ENCODE data around the gene NSUN3. TPM values are rescaled to one million over a fixed set of nuclear protein-coding genes. Genes with fewer than 3 reads are reported as not detected.

The NSUN3 gene
- total RNA-seq, 2 donors from 2014 or later = 20.4 to 22.3 TPM

GRCh38 chr3:94118390-94118789 lies 55.5 kb downstream of the NSUN3 start:
- H3K4me1 Mint-ChIP-seq (ENCODE audit: low read depth in 2 of 2) = peaks cover 7 to 11% of the 10 kb centered on the region in 2 donors
- no peak overlapping the region for H3K4me3 Mint-ChIP-seq
- DNase-seq (ENCODE audit: low spot score) = no peak
- no peaks in the 10 kb centered on the region for H3K27me3 Mint-ChIP-seq
- H3K36me3 Mint-ChIP-seq = no peaks in the 10 kb centered on the region
- no peaks in the 10 kb centered on the region for H3K9me3 Mint-ChIP-seq
- no peak for ATAC-seq
- H3K27ac Mint-ChIP-seq = no peak overlapping the region

- ATAC-seq (no peak), DNase-seq (ENCODE audit: low spot score) (no peak)
- Mint-ChIP-seq H3K36me3 (no peaks in the 10 kb centered on the region), H3K4me1 (ENCODE audit: low read depth in 2 of 2) (peaks cover 10 to 11% of the 10 kb centered on the region in 2 donors), H3K27me3 (no peaks in the 10 kb centered on the region), H3K27ac (no peak overlapping the region), H3K4me3 (no peak overlapping the region), H3K9me3 (no peaks in the 10 kb centered on the region)
Observed at GRCh38 chr3:94121161-94121560, 58.3 kb downstream of the NSUN3 start.

- H3K9me3 Mint-ChIP-seq = no peaks in the 10 kb centered on the region
- DNase-seq (ENCODE audit: low spot score) = no peak
- H3K27me3 Mint-ChIP-seq = no peaks in the 10 kb centered on the region
- ATAC-seq = no peak
- no peak overlapping the region for H3K27ac Mint-ChIP-seq
- H3K4me3 Mint-ChIP-seq = no peak overlapping the region
- peaks cover 7% of the 10 kb centered on the region for H3K36me3 Mint-ChIP-seq
- peaks cover 3 to 11% of the 10 kb centered on the region in 2 donors for H3K4me1 Mint-ChIP-seq (ENCODE audit: low read depth in 2 of 2)
Observed at GRCh38 chr3:94127115-94127514, 64.3 kb downstream of the NSUN3 start.

- H3K27me3 Mint-ChIP-seq = no peaks in the 10 kb centered on the region
- no peaks in the 10 kb centered on the region for H3K9me3 Mint-ChIP-seq
- H3K27ac Mint-ChIP-seq = no peak overlapping the region
- H3K36me3 Mint-ChIP-seq = peaks cover 7% of the 10 kb centered on the region
- no peaks in the 10 kb centered on the region for H3K4me1 Mint-ChIP-seq (ENCODE audit: low read depth in 2 of 2)
- no peak overlapping the region for H3K4me3 Mint-ChIP-seq
- no peak for ATAC-seq
- DNase-seq (ENCODE audit: low spot score) = no peak
Observed at GRCh38 chr3:94130690-94131089, 67.8 kb downstream of the NSUN3 start.

- Mint-ChIP-seq H3K27ac (no peak overlapping the region), H3K4me1 (ENCODE audit: low read depth in 2 of 2) (no peaks in the 10 kb centered on the region), H3K9me3 (no peaks in the 10 kb centered on the region), H3K36me3 (no peaks in the 10 kb centered on the region), H3K27me3 (no peaks in the 10 kb centered on the region), H3K4me3 (no peak overlapping the region)
- ATAC-seq (no peak), DNase-seq (ENCODE audit: low spot score) (no peak)
Observed at GRCh38 chr3:94132777-94133176, 69.9 kb downstream of the NSUN3 start.

GRCh38 chr3:94136133-94136532 lies 73.3 kb downstream of the NSUN3 start:
- H3K27ac Mint-ChIP-seq = no peak overlapping the region

GRCh38 chr3:94137377-94137776 lies 74.5 kb downstream of the NSUN3 start:
- no peak overlapping the region for H3K4me3 Mint-ChIP-seq
- no peak for DNase-seq (ENCODE audit: low spot score)
- no peaks in the 10 kb centered on the region for H3K36me3 Mint-ChIP-seq
- H3K4me1 Mint-ChIP-seq (ENCODE audit: low read depth in 2 of 2) = no peaks in the 10 kb centered on the region
- H3K27ac Mint-ChIP-seq = no peak overlapping the region
- peaks cover 0 to 7% of the 10 kb centered on the region in 2 donors for H3K27me3 Mint-ChIP-seq
- no peak for ATAC-seq
- no peaks in the 10 kb centered on the region for H3K9me3 Mint-ChIP-seq

More at GRCh38 chr3:94136133-94136532, 73.3 kb downstream of the NSUN3 start:
- Mint-ChIP-seq H3K4me1 (ENCODE audit: low read depth in 2 of 2) (no peaks in the 10 kb centered on the region), H3K27me3 (peaks cover 0 to 7% of the 10 kb centered on the region in 2 donors), H3K36me3 (no peaks in the 10 kb centered on the region), H3K4me3 (no peak overlapping the region), H3K9me3 (no peaks in the 10 kb centered on the region)
- DNase-seq (ENCODE audit: low spot score) (no peak), ATAC-seq (no peak)

GRCh38 chr3:94146455-94146854 lies 83.6 kb downstream of the NSUN3 start:
- Mint-ChIP-seq H3K36me3 (no peaks in the 10 kb centered on the region), H3K4me3 (no peak overlapping the region), H3K9me3 (peaks cover 2% of the 10 kb centered on the region), H3K4me1 (ENCODE audit: low read depth in 2 of 2) (no peaks in the 10 kb centered on the region), H3K27ac (no peak overlapping the region), H3K27me3 (peaks cover 2 to 19% of the 10 kb centered on the region in 2 donors)
- ATAC-seq (no peak), DNase-seq (ENCODE audit: low spot score) (no peak)

- ATAC-seq = no peak
- Mint-ChIP-seq H3K27me3 (peaks cover 2 to 25% of the 10 kb centered on the region in 2 donors), H3K4me1 (ENCODE audit: low read depth in 2 of 2) (no peaks in the 10 kb centered on the region), H3K36me3 (no peaks in the 10 kb centered on the region), H3K9me3 (peaks cover 2% of the 10 kb centered on the region), H3K27ac (no peak overlapping the region), H3K4me3 (no peak overlapping the region)
- DNase-seq (ENCODE audit: low spot score) = no peak
Observed at GRCh38 chr3:94147012-94147411, 84.2 kb downstream of the NSUN3 start.

- ATAC-seq = no peak
- no peaks in the 10 kb centered on the region for H3K4me1 Mint-ChIP-seq (ENCODE audit: low read depth in 2 of 2)
- H3K4me3 Mint-ChIP-seq = no peak overlapping the region
- no peak for DNase-seq (ENCODE audit: low spot score)
- H3K9me3 Mint-ChIP-seq = peaks cover 2% of the 10 kb centered on the region
- H3K27me3 Mint-ChIP-seq = peaks cover 2 to 30% of the 10 kb centered on the region in 2 donors
- no peak overlapping the region for H3K27ac Mint-ChIP-seq
- no peaks in the 10 kb centered on the region for H3K36me3 Mint-ChIP-seq
Observed at GRCh38 chr3:94150113-94150512, 87.3 kb downstream of the NSUN3 start.

- no peak overlapping the region for H3K27ac Mint-ChIP-seq
- no peaks in the 10 kb centered on the region for H3K36me3 Mint-ChIP-seq
- no peaks in the 10 kb centered on the region for H3K4me1 Mint-ChIP-seq (ENCODE audit: low read depth in 2 of 2)
- H3K4me3 Mint-ChIP-seq = no peak overlapping the region
- ATAC-seq (no peak), DNase-seq (ENCODE audit: low spot score) (no peak)
- no peaks in the 10 kb centered on the region for H3K9me3 Mint-ChIP-seq
- peaks cover 2 to 14% of the 10 kb centered on the region in 2 donors for H3K27me3 Mint-ChIP-seq
Observed at GRCh38 chr3:94156626-94157025, 93.8 kb downstream of the NSUN3 start.

- ATAC-seq (no peak), DNase-seq (ENCODE audit: low spot score) (no peak)
- no peaks in the 10 kb centered on the region for H3K36me3 Mint-ChIP-seq
- no peak overlapping the region for H3K4me3 Mint-ChIP-seq
- peaks cover 2 to 5% of the 10 kb centered on the region in 2 donors for H3K27me3 Mint-ChIP-seq
- H3K27ac Mint-ChIP-seq = no peak overlapping the region
- H3K4me1 Mint-ChIP-seq (ENCODE audit: low read depth in 2 of 2) = no peaks in the 10 kb centered on the region
- no peaks in the 10 kb centered on the region for H3K9me3 Mint-ChIP-seq
Observed at GRCh38 chr3:94158512-94158911, 95.7 kb downstream of the NSUN3 start.

GRCh38 chr3:94159062-94159828 lies 96.4 kb downstream of the NSUN3 start:
- H3K27me3 Mint-ChIP-seq = peaks cover 2 to 5% of the 10 kb centered on the region in 2 donors
- H3K36me3 Mint-ChIP-seq = no peaks in the 10 kb centered on the region
- no peak overlapping the region for H3K4me3 Mint-ChIP-seq
- no peaks in the 10 kb centered on the region for H3K4me1 Mint-ChIP-seq (ENCODE audit: low read depth in 2 of 2)
- no peaks in the 10 kb centered on the region for H3K9me3 Mint-ChIP-seq
- DNase-seq (ENCODE audit: low spot score) (no peak), ATAC-seq (no peak)
- H3K27ac Mint-ChIP-seq = no peak overlapping the region

GRCh38 chr3:94162700-94163099 lies 99.8 kb downstream of the NSUN3 start:
- Mint-ChIP-seq H3K27ac (no peak overlapping the region), H3K36me3 (no peaks in the 10 kb centered on the region), H3K4me1 (ENCODE audit: low read depth in 2 of 2) (no peaks in the 10 kb centered on the region), H3K4me3 (no peak overlapping the region), H3K9me3 (peaks cover 7% of the 10 kb centered on the region), H3K27me3 (peaks cover 0 to 2% of the 10 kb centered on the region in 2 donors)
- no peak for ATAC-seq
- no peak for DNase-seq (ENCODE audit: low spot score)

GRCh38 chr3:94167346-94167745 lies 104.5 kb downstream of the NSUN3 start:
- no peak overlapping the region for H3K4me3 Mint-ChIP-seq
- H3K27ac Mint-ChIP-seq = no peak overlapping the region
- H3K9me3 Mint-ChIP-seq = peaks cover 7% of the 10 kb centered on the region
- no peaks in the 10 kb centered on the region for H3K4me1 Mint-ChIP-seq (ENCODE audit: low read depth in 2 of 2)
- no peaks in the 10 kb centered on the region for H3K36me3 Mint-ChIP-seq
- ATAC-seq (no peak), DNase-seq (ENCODE audit: low spot score) (no peak)
- no peaks in the 10 kb centered on the region for H3K27me3 Mint-ChIP-seq

All from natural killer cell treated with Interleukin-12 subunit alpha and Interleukin-12 subunit beta and Interleukin-15 and Interleukin-18, amount 100 ng/mL, for 72 hours (primary cell).